Gastroesophageal sphincter (tissue), 4 donors: ENCODE results near the gene IQCN. TPM values are rescaled to one million over a fixed set of nuclear protein-coding genes. Genes with fewer than 3 reads are reported as not detected.

Experiments used
- ATAC-seq: fragments of 150-250 bp; one replicate; pipeline ENCODE4 v1.9.1; 2016; ENCODE audit warnings: mild to moderate bottlenecking, moderate library complexity
- H3K27ac ChIP-seq, 4 donors: fragments of 200-600 bp; sonication (generic) in 3 of 4; 1 replicate in 3 of 4; 2 replicates in 1 of 4; pipeline ENCODE4 v1.5.1; 2016 to 2019
- H3K27me3 ChIP-seq: fragments of 200-600 bp; sonication (generic); one replicate; pipeline ENCODE4 v1.5.1; 2019
- H3K36me3 ChIP-seq, 2 donors: fragments of 200-600 bp; sonication (generic); one replicate each; pipeline ENCODE4 v1.5.1; 2019; ENCODE audit warnings: control low read depth in 1 of 2
- H3K4me1 ChIP-seq, 3 donors: fragments of 200-600 bp; sonication (generic); 1 replicate in 2 of 3; 2 replicates in 1 of 3; pipeline ENCODE4 v1.5.1; 2016 to 2019; ENCODE audit warnings: control low read depth in 2 of 3
- H3K4me3 ChIP-seq, 2 donors: fragments of 200-600 bp; sonication (generic); one replicate each; pipeline ENCODE4 v1.5.1; 2019; ENCODE audit warnings: mild to moderate bottlenecking in 1 of 2, moderate library complexity in 1 of 2
- H3K9me3 ChIP-seq, 3 donors: fragments of 200-600 bp; sonication (generic); one replicate each; pipeline ENCODE4 v1.5.1; 2017 to 2019; ENCODE audit warnings: control low read depth in 2 of 3
- EP300 ChIP-seq: sonication (generic); formaldehyde crosslinking; IDR thresholded peaks from one replicate; pipeline ENCODE4 v1.6.1; 2017; ENCODE audit warnings: antibody characterized with exemption, mild to moderate bottlenecking
- POLR2A ChIP-seq, 2 donors: fragments of 450-650 bp; IDR thresholded peaks; one replicate each; pipeline ENCODE4 v1.6.1; 2017; ENCODE audit warnings: antibody characterized with exemption in 2 of 2, mild to moderate bottlenecking in 2 of 2, moderate library complexity in 1 of 2
- POLR2AphosphoS5 ChIP-seq: sonication (generic); formaldehyde crosslinking; IDR thresholded peaks from one replicate; pipeline ENCODE4 v1.6.1; 2017; ENCODE audit warnings: antibody characterized with exemption
- WGBS, 2 donors: methylation state at CpG; one replicate each; pipeline ENCODE4 v1.1.5; 2018; ENCODE audit warnings: low coverage in 1 of 2; 5-methylcytosine and 5-hydroxymethylcytosine counted together
- total RNA-seq, 4 donors: library from RNA; depleted of rRNA; stranded (reverse); fragments of >200 nt; gene quantifications; one replicate each; pipeline ENCODE4 v1.1.0, GENCODE V29; 2016
- TF ChIP-seq, protein P1 (sequence below), 4 experiments: fragments of 200-600 bp in 2 of 4; fragments of 450-650 bp in 2 of 4; sonication (generic) in 1 of 4; IDR thresholded peaks; one replicate each; pipeline ENCODE4 v1.5.1; 2017 to 2019; ENCODE audit warnings: antibody characterized with exemption in 4 of 4, mild to moderate bottlenecking in 2 of 4, moderate library complexity in 2 of 4

Gene IQCN
- total RNA-seq, 4 donors from 2014 or later = 0.27 to 4.4 (median 1.3) TPM

DNA sequence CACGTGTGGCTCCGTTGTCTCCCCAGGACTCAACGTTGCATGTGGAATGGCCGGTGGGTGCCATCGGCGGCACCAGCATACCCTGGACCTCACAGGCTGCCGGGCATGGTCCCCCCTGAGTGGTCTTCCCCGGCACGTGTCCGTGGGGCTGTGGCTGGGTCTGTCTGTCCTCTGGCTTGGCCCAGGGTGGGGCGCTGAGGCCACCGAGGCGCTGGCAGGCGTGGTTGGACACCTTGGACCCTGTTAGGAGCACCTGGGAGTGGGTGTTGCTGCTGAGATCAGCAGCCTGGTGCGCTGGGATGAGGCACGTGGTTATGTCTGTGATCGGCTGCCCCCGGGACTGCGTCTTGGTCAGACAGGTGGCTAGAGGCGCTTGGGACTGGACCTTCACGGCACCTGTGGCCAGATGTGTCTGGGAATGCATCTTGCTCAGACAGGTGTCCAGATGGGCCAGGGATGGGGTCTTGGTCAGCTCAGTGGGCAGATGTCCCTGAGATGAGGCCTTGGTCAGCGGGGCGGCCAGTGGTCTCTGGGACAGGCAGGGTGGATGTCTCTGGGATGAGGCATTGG lies 9.2 kb downstream of the IQCN start:
- no peak for ATAC-seq
- Histone ChIP-seq H3K4me3 (no peak overlapping the region), H3K27ac (no peak overlapping the region), H3K36me3 (peaks cover 0 to 75% of the 10 kb centered on the region in 2 donors), H3K4me1 (no peaks in the 10 kb centered on the region), H3K27me3 (no peaks in the 10 kb centered on the region), H3K9me3 (no peaks in the 10 kb centered on the region)
- TF ChIP-seq POLR2AphosphoS5 (no peak), EP300 (no peak), POLR2A (IDR thresholded peaks at IDR 0.05) (no peak)
- TF ChIP-seq, protein P1, sequence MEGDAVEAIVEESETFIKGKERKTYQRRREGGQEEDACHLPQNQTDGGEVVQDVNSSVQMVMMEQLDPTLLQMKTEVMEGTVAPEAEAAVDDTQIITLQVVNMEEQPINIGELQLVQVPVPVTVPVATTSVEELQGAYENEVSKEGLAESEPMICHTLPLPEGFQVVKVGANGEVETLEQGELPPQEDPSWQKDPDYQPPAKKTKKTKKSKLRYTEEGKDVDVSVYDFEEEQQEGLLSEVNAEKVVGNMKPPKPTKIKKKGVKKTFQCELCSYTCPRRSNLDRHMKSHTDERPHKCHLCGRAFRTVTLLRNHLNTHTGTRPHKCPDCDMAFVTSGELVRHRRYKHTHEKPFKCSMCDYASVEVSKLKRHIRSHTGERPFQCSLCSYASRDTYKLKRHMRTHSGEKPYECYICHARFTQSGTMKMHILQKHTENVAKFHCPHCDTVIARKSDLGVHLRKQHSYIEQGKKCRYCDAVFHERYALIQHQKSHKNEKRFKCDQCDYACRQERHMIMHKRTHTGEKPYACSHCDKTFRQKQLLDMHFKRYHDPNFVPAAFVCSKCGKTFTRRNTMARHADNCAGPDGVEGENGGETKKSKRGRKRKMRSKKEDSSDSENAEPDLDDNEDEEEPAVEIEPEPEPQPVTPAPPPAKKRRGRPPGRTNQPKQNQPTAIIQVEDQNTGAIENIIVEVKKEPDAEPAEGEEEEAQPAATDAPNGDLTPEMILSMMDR (IDR thresholded peaks at IDR 0.05) = no peak
- WGBS, 2 donors = 60 to 80% methylated on average over 1 to 2 of the region's 23 CpGs

DNA sequence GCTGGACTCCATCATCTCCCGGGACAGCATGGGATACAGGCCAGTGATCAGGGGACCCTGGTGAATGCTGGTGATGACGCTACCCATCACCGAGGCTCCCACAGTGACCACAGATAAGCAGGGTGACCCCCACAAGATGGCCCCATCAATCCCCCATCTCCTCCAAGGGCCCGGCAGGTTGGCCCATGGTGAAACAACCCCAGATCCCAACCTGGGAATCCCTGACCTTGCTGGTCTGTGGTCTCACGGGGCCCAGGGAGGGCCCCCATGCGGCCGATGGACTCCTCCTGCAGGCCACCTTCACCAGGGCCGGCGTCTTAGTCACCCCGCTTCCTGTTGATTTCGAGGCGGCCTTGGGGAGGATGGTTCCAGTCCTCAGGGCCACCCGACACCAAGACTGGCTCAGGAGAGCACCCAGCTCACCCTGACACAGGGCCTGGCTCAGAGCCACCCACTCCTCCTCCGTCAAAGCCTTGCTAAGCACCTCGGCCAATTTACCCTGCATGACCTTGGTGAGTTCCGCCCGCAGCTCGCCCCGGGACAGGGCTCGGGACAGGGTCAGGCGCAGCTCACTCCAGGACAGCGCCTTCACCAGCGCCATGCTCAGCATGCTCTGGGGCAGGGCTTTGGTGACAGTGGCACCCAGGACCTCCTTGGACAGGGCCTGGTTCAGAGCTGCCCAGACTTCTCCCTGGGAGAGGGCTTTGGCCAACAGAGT lies 10.0 kb downstream of the IQCN start:
- 80% methylated on average over 2 of the region's 23 CpGs; no CpG with 5 or more reads in 1 of the 2 donors for WGBS, 2 donors
- no peak for ATAC-seq
- no peak overlapping the region for H3K4me3 ChIP-seq
- H3K36me3 ChIP-seq = peaks cover 0 to 73% of the 10 kb centered on the region in 2 donors
- no peaks in the 10 kb centered on the region for H3K9me3 ChIP-seq
- H3K4me1 ChIP-seq = no peaks in the 10 kb centered on the region
- no peaks in the 10 kb centered on the region for H3K27me3 ChIP-seq
- no peak overlapping the region for H3K27ac ChIP-seq
- no peak for TF ChIP-seq EP300

DNA sequence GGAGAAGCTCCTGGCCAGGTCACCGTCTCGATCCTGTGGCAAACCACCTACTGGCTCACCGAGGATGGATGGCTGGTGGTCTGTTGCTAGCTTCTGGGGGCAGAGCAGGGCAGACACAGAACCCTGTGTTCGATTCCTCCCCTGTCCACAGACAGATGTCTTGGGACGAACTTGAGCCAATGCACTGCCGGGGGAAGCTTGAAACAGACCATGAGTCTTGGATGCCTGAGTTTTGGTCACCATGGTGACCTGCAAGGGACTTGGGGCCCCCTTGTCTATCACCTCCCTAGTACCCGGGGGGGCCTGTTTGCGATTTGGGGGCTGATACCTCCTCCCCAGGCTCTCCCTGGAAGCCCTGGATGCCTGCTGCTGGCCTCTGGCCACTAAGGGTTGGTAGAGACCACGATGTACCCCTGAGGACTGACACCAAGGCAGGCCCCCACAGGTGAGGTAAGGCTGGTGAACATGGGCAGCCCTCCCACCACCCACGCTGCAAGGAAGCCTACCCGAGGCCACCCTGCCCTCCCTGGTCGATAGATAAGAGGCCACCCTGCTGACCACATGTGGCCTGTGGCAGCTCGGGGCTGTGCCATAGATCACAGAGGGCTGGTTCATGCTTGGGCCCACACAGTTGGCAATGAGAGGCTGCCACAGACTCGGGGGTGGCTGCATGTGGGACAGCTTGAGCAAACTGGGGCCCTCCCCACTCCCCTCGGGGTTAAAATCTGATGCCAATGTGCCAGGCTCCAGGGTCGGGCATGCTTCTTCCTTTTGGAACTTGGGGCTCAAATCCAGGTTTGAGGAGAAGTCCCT lies 10.7 kb downstream of the IQCN start:
- H3K4me3 ChIP-seq = no peak overlapping the region
- H3K27ac ChIP-seq = no peak overlapping the region
- peaks cover 0 to 68% of the 10 kb centered on the region in 2 donors for H3K36me3 ChIP-seq
- H3K9me3 ChIP-seq = no peaks in the 10 kb centered on the region
- H3K4me1 ChIP-seq = no peaks in the 10 kb centered on the region
- no peaks in the 10 kb centered on the region for H3K27me3 ChIP-seq
- ATAC-seq = no peak
- TF ChIP-seq, protein P1 (IDR thresholded peaks at IDR 0.05) = no peak
- TF ChIP-seq EP300 = no peak
- no peak for TF ChIP-seq POLR2A (IDR thresholded peaks at IDR 0.05)
- no peak for TF ChIP-seq POLR2AphosphoS5
- 75% methylated on average over 6 of the region's 16 CpGs; no CpG with 5 or more reads in 1 of the 2 donors for WGBS, 2 donors

DNA sequence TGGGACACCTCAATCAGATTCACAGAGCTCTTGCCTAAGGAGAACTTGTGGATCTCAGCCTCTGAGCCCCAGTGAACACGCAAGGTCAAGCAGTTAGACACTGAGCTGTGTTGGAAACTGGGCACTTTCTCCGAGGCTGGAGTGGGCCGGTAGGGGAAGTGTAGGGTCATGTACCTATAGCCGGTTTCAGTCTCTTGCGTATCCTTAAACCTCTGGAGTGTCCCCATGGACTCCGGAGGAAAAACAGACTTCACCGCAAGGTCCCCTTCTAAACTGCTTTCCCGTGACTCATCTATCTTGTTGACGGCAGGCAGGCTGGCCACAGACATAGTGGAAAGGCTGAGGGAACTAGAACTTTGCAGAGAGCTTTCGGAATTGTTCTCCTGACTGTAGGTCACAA lies 11.3 kb downstream of the IQCN start:
- no peaks in the 10 kb centered on the region for H3K9me3 ChIP-seq
- H3K27ac ChIP-seq = no peak overlapping the region
- no peak for ATAC-seq
- no peak overlapping the region for H3K4me3 ChIP-seq
- no CpG with 5 or more reads among the region's 10 CpGs for WGBS, 2 donors
- H3K27me3 ChIP-seq = no peaks in the 10 kb centered on the region
- no peaks in the 10 kb centered on the region for H3K4me1 ChIP-seq
- TF ChIP-seq, protein P1 (IDR thresholded peaks at IDR 0.05) = no peak
- TF ChIP-seq EP300 (no peak), POLR2AphosphoS5 (no peak), POLR2A (IDR thresholded peaks at IDR 0.05) (no peak)
- H3K36me3 ChIP-seq = peaks cover 0 to 68% of the 10 kb centered on the region in 2 donors

DNA sequence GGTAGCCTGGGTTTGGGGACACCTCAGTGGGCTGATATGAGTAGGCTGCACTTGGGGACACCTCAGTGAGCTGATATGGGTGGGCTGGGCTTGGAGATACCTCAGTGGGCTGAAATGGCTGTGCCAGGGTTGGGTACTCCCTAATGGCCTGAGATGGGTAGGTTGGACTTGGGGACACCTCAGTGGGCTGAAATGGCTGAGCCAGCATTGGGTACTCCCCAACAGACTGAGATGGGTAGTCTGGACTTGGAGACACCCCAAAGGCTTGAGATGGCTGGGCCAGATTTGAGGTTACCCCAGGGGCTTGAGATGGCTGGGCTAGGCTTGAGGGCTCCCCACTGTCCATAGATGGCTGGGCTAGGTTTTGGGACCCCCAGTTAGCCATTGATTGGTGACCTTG lies 12.1 kb downstream of the IQCN start:
- Histone ChIP-seq H3K4me3 (no peak overlapping the region), H3K27ac (no peak overlapping the region), H3K27me3 (no peaks in the 10 kb centered on the region), H3K9me3 (no peaks in the 10 kb centered on the region), H3K4me1 (no peaks in the 10 kb centered on the region), H3K36me3 (peaks cover 0 to 68% of the 10 kb centered on the region in 2 donors)
- ATAC-seq = no peak
- TF ChIP-seq, protein P1 (IDR thresholded peaks at IDR 0.05) = no peak
- TF ChIP-seq POLR2AphosphoS5 (no peak), POLR2A (IDR thresholded peaks at IDR 0.05) (no peak), EP300 (no peak)
